ENCODE measurements around the gene GPC4. TPM values are rescaled to one million over a fixed set of nuclear protein-coding genes. Genes with fewer than 3 reads are reported as not detected.

The GPC4 gene
- polyA plus RNA-seq, 3 donors = 0.03 to 0.59 (median 0.27) TPM

DNA sequence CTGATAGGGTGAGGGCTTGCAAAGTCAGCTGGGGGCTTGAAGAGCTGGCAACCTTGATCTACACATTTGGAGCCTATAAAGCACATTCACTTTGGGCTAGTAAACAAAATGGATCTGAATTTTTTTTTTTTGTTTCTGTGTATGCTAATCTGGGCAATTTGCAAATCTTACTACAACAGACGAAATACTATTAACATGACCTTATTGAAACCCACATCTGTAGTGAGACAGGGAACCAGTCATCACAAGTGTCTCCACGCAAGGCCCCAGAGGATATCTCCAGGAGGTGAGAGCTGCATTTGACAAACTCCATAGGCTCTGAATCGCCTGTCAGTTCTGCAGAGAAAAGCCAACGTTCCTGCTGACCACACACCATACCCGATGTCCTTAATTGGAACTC is 164.1 kb downstream of the GPC4 start:
- peaks cover 5 to 22% of the 10 kb centered on the region in 2 donors for H3K9me3 ChIP-seq (replicated peaks in 1 of 2; ENCODE audit: control insufficient read depth in 1 of 2, insufficient read depth in 1 of 2, low read length in 2 of 2)
- no peaks in the 10 kb centered on the region for H3K36me3 ChIP-seq (replicated peaks in 1 of 2; ENCODE audit: control insufficient read depth in 1 of 2, insufficient read depth in 2 of 2, low read length in 2 of 2)
- peaks cover 0 to 1% (median 0%) of the 10 kb centered on the region in 3 donors for H3K27me3 Mint-ChIP-seq (ENCODE audit: low read depth in 3 of 3)
- H2AFZ ChIP-seq (ENCODE audit: insufficient read depth, low read depth, low read length, poor library complexity, severe bottlenecking) = no peak overlapping the region
- H3K9ac ChIP-seq (ENCODE audit: insufficient read depth, low read length, poor library complexity, severe bottlenecking) = no peak overlapping the region
- no peak for TF ChIP-seq CTCF (IDR thresholded peaks at IDR 0.05)
- no peaks in the 10 kb centered on the region for H3K36me3 Mint-ChIP-seq
- H3K4me3 Mint-ChIP-seq = no peak overlapping the region
- DNase-seq = no peak
- intact Hi-C loops (cut with micrococcal nuclease) = no loop called here
- peaks cover 2 to 22% (median 11%) of the 10 kb centered on the region in 7 donors for H3K9me3 Mint-ChIP-seq
- no peak overlapping the region for H3K27ac ChIP-seq (ENCODE audit: low read depth in 1 of 2, low read length in 2 of 2)
- no peaks in the 10 kb centered on the region for H3K27me3 ChIP-seq (ENCODE audit: control insufficient read depth in 2 of 2, insufficient read depth in 2 of 2, low read length in 2 of 2)
- H3K4me2 ChIP-seq (replicated peaks; ENCODE audit: extremely low read depth, low read length, poor library complexity, severe bottlenecking) = no peak overlapping the region
- H3K4me1 Mint-ChIP-seq = no peaks in the 10 kb centered on the region
- no peaks in the 10 kb centered on the region for H3K79me2 ChIP-seq (ENCODE audit: insufficient read depth, low read length)
- no CpG with 5 or more reads among the region's 5 CpGs for WGBS (ENCODE audit: insufficient coverage)
- no peak overlapping the region for H3K4me3 ChIP-seq (replicated peaks in 1 of 3; ENCODE audit: low read depth in 2 of 3, low read length in 3 of 3)
- no peaks in the 10 kb centered on the region for H3K4me1 ChIP-seq (ENCODE audit: control insufficient read depth in 1 of 2, insufficient read depth in 2 of 2, low read length in 2 of 2)
- H3K27ac Mint-ChIP-seq = no peak overlapping the region
- no peaks in the 10 kb centered on the region for H4K20me1 ChIP-seq (ENCODE audit: insufficient read depth, low read length)

DNA sequence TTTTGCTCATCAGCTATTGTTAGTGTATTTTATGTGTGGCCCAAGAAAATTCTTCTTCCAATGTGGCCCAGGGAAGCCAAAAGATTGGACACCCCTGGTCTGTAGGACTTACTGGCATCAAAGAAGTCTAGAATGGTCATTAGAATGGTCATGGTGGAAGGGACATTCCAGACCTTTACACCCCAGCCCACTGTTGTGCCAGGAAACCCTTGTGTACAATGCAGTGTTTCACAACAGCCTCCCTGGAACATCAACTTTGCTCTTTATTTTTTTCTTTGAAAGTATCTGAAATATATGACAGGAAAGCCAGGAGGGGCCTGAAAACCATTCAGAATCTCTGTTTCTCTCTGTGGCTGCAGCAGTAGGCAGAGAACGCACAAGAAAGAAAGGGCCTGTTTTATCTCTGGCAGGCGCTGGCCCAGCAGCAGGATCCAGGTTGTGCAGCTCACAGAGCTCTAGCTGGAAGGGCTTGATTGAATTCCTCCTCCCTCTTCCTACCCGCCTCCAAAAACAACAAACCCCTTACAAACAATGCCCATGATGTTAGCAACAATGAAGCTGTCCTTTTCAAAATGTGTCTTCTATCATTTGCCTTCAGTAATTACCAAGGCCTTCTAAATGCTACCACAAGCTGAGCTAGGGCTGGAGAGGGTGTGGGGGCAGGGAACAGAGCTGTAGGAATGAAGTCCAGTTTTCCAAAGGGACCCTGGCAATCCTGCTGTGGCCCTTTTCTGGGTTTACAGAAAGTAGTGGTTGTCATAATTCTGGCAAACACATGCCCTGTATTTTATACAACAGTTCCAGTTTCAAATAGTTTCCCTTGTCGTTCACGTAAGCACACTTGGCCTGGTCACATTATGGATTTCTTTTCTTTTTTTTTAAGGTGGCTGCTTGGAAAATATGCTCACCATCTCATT is 164.8 kb downstream of the GPC4 start:
- Histone ChIP-seq H3K9me3 (replicated peaks in 1 of 2; ENCODE audit: control insufficient read depth in 1 of 2, insufficient read depth in 1 of 2, low read length in 2 of 2) (peaks cover 11 to 26% of the 10 kb centered on the region in 2 donors), H3K36me3 (replicated peaks in 1 of 2; ENCODE audit: control insufficient read depth in 1 of 2, insufficient read depth in 2 of 2, low read length in 2 of 2) (no peaks in the 10 kb centered on the region), H3K4me1 (ENCODE audit: control insufficient read depth in 1 of 2, insufficient read depth in 2 of 2, low read length in 2 of 2) (no peaks in the 10 kb centered on the region), H3K4me3 (replicated peaks in 1 of 3; ENCODE audit: low read depth in 2 of 3, low read length in 3 of 3) (no peak overlapping the region), H3K79me2 (ENCODE audit: insufficient read depth, low read length) (no peaks in the 10 kb centered on the region), H3K27ac (ENCODE audit: low read depth in 1 of 2, low read length in 2 of 2) (no peak overlapping the region), H3K27me3 (ENCODE audit: control insufficient read depth in 2 of 2, insufficient read depth in 2 of 2, low read length in 2 of 2) (no peaks in the 10 kb centered on the region), H3K4me2 (replicated peaks; ENCODE audit: extremely low read depth, low read length, poor library complexity, severe bottlenecking) (no peak overlapping the region), H2AFZ (ENCODE audit: insufficient read depth, low read depth, low read length, poor library complexity, severe bottlenecking) (no peak overlapping the region), H4K20me1 (ENCODE audit: insufficient read depth, low read length) (no peaks in the 10 kb centered on the region), H3K9ac (ENCODE audit: insufficient read depth, low read length, poor library complexity, severe bottlenecking) (no peak overlapping the region)
- no CpG with 5 or more reads among the region's 5 CpGs for WGBS (ENCODE audit: insufficient coverage)
- Mint-ChIP-seq H3K4me3 (no peak overlapping the region), H3K36me3 (no peaks in the 10 kb centered on the region), H3K27me3 (ENCODE audit: low read depth in 3 of 3) (peaks cover 0 to 1% (median 0%) of the 10 kb centered on the region in 3 donors), H3K27ac (no peak overlapping the region), H3K9me3 (peaks cover 2 to 25% (median 11%) of the 10 kb centered on the region in 7 donors), H3K4me1 (no peaks in the 10 kb centered on the region)
- intact Hi-C loops (cut with micrococcal nuclease) = no loop called here
- DNase-seq = no peak
- no peak for TF ChIP-seq CTCF (IDR thresholded peaks at IDR 0.05)

Other genes starting within 250 kb of the GPC4 start
- not detected for gene TFDP3, start 197.1 kb downstream of the GPC4 start, polyA plus RNA-seq

Data from CD14-positive monocyte (primary cell).